ENCODE results near the gene PAX2. TPM values are rescaled to one million over a fixed set of nuclear protein-coding genes. Genes with fewer than 3 reads are reported as not detected.

PAX2 gene
- total RNA-seq, 1 donor from 2014 or later: 17.4 TPM

DNA sequence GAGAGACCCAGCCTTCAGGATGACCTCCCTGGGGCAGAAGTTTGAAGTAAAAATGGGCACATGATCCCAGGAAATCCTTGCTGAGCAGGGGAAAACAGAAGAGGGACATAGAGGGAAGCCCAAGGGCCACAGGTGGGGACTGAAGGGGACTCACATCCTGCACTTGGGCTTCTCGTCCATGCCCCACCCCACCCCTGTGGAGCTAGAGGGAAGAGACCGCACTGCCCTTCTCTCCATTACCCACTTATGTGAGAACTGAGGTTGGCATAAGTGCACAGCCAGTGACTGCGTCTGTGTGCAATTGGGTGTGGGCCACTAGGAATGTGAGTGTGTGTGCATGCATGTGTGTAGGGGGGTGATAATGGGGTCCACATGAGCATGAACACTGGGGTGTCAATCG is 124.0 kb downstream of the PAX2 start:
- peaks cover 10% of the 10 kb centered on the region for H3K27me3 Mint-ChIP-seq (ENCODE audit: unreplicated experiment)
- no peaks in the 10 kb centered on the region for H3K9me3 Mint-ChIP-seq (ENCODE audit: unreplicated experiment)

GRCh38 chr10:100872034-100872791 is 126.8 kb downstream of the PAX2 start:
- Mint-ChIP-seq H3K4me1 (ENCODE audit: unreplicated experiment) (peaks cover 5% of the 10 kb centered on the region), H3K27me3 (ENCODE audit: unreplicated experiment) (peaks cover 3% of the 10 kb centered on the region), H3K4me3 (ENCODE audit: unreplicated experiment) (no peak overlapping the region), H3K27ac (ENCODE audit: unreplicated experiment) (no peak overlapping the region), H3K9me3 (ENCODE audit: unreplicated experiment) (no peaks in the 10 kb centered on the region), H3K36me3 (ENCODE audit: low read depth, unreplicated experiment) (no peaks in the 10 kb centered on the region)
- DNase-seq (ENCODE audit: low spot score): peak; percentile 84
- TF ChIP-seq CTCF (IDR thresholded peaks at IDR 0.05; ENCODE audit: unreplicated experiment): peak; percentile 83

More for the DNA sequence above, 124.0 kb downstream of the PAX2 start:
- H3K4me3 Mint-ChIP-seq (ENCODE audit: unreplicated experiment): no peak overlapping the region
- no peak overlapping the region for H3K27ac Mint-ChIP-seq (ENCODE audit: unreplicated experiment)
- H3K4me1 Mint-ChIP-seq (ENCODE audit: unreplicated experiment): peaks cover 20% of the 10 kb centered on the region
- no peak for TF ChIP-seq CTCF (IDR thresholded peaks at IDR 0.05; ENCODE audit: unreplicated experiment)
- no peaks in the 10 kb centered on the region for H3K36me3 Mint-ChIP-seq (ENCODE audit: low read depth, unreplicated experiment)
- no peak for DNase-seq (ENCODE audit: low spot score)

- Mint-ChIP-seq H3K36me3 (ENCODE audit: low read depth, unreplicated experiment) (no peaks in the 10 kb centered on the region), H3K4me1 (ENCODE audit: unreplicated experiment) (peaks cover 12% of the 10 kb centered on the region), H3K9me3 (ENCODE audit: unreplicated experiment) (no peaks in the 10 kb centered on the region), H3K27ac (ENCODE audit: unreplicated experiment) (no peak overlapping the region), H3K27me3 (ENCODE audit: unreplicated experiment) (peaks cover 3% of the 10 kb centered on the region), H3K4me3 (ENCODE audit: unreplicated experiment) (peak overlapping the region; percentile 29)
- no peak for DNase-seq (ENCODE audit: low spot score)
- no peak for TF ChIP-seq CTCF (IDR thresholded peaks at IDR 0.05; ENCODE audit: unreplicated experiment)
Measured at GRCh38 chr10:100873146-100873826, 127.9 kb downstream of the PAX2 start.

GRCh38 chr10:100873827-100874326 is 128.5 kb downstream of the PAX2 start:
- TF ChIP-seq CTCF (IDR thresholded peaks at IDR 0.05; ENCODE audit: unreplicated experiment): no peak
- peaks cover 3% of the 10 kb centered on the region for H3K27me3 Mint-ChIP-seq (ENCODE audit: unreplicated experiment)
- H3K4me1 Mint-ChIP-seq (ENCODE audit: unreplicated experiment): peaks cover 14% of the 10 kb centered on the region
- H3K9me3 Mint-ChIP-seq (ENCODE audit: unreplicated experiment): no peaks in the 10 kb centered on the region
- H3K4me3 Mint-ChIP-seq (ENCODE audit: unreplicated experiment): no peak overlapping the region
- H3K36me3 Mint-ChIP-seq (ENCODE audit: low read depth, unreplicated experiment): no peaks in the 10 kb centered on the region
- no peak for DNase-seq (ENCODE audit: low spot score)
- no peak overlapping the region for H3K27ac Mint-ChIP-seq (ENCODE audit: unreplicated experiment)
